GM12878 (cell line): ENCODE results near the gene HYDIN. TPM values are rescaled to one million over a fixed set of nuclear protein-coding genes. Genes with fewer than 3 reads are reported as not detected.

Experiments
- ATAC-seq: fragments of 200-7000 bp; cut with Tn5 transposase; 3 replicates; pipeline ENCODE4 v1.9.1; 2020; ENCODE audit warnings: mild to moderate bottlenecking, moderate library complexity
- BruUV-seq: library from RNA; stranded (reverse); fragments of 400-500 nt; replicated peaks from 2 replicates; lab custom pipeline; 2021; lab: Mats Ljungman, UMichigan
- CTCF ChIA-PET: fragments of 300-600 bp; sonication (Branson Sonifier 250); formaldehyde crosslinking; extraction: SDS; loops from one replicate; lab custom pipeline; 2021; ENCODE audit warnings: inconsistent platforms; lab: Yijun Ruan, JAX
- POLR2A ChIA-PET: fragments of 350-600 bp; formaldehyde crosslinking; extraction: SDS; loops from one replicate; lab custom pipeline; 2021; ENCODE audit warnings: inconsistent platforms; lab: Charles Lee
- RAD21 ChIA-PET: fragments of 300-600 bp; sonication (Branson Sonifier 250); formaldehyde crosslinking; loops from one replicate; lab custom pipeline; 2023; ENCODE audit warnings: antibody characterized with exemption; ENCODE audit not compliant: unreplicated experiment; lab: Charles Lee
- SMC1A ChIA-PET: fragments of 300-600 bp; sonication (Branson Sonifier 250); formaldehyde crosslinking; loops from one replicate; lab custom pipeline; 2023; ENCODE audit not compliant: unreplicated experiment, uncharacterized antibody; lab: Charles Lee
- DNase-seq: peaks from one replicate; pipeline ENCODE4 v3.0.0-alpha.2; 2011; ENCODE audit warnings: low read depth, low spot score
- FAIRE-seq: peaks from 3 replicates; lab custom pipeline; 2011; peaks lifted over from hg19 to GRCh38; lab: Jason Lieb, UNC
- H2AFZ ChIP-seq: 2 replicates; pipeline ENCODE4 v1.6.0; 2011; ENCODE audit warnings: low read depth, low read length, control low read depth; ENCODE audit not compliant: control insufficient read depth
- H3K27ac ChIP-seq: 2 replicates; pipeline ENCODE4 v1.5.1; 2011; ENCODE audit warnings: control low read depth; ENCODE audit not compliant: control insufficient read depth, insufficient read depth
- H3K27me3 ChIP-seq, 2 experiments: replicated peaks in 1 of 2; 2 replicates each; pipeline versions ENCODE4 v1.6.0 to v1.6.1; 2011; ENCODE audit warnings: low read length in 1 of 2; ENCODE audit not compliant: control insufficient read depth in 2 of 2, insufficient read depth in 2 of 2
- H3K36me3 ChIP-seq, 2 experiments: 2 replicates each; pipeline ENCODE4 v1.5.1; 2011; ENCODE audit warnings: low read length in 1 of 2; ENCODE audit not compliant: control insufficient read depth in 2 of 2, insufficient read depth in 2 of 2
- H3K4me1 ChIP-seq: 2 replicates; pipeline ENCODE4 v1.6.1; 2011; ENCODE audit warnings: mild to moderate bottlenecking, low read length, moderate library complexity, mixed read lengths; ENCODE audit not compliant: control insufficient read depth, insufficient read depth
- H3K4me2 ChIP-seq: 2 replicates; pipeline ENCODE4 v1.6.0; 2011; ENCODE audit warnings: control low read depth; ENCODE audit not compliant: control insufficient read depth, insufficient read depth
- H3K4me3 ChIP-seq: fragments of 200-600 bp; sonication (generic); 2 replicates; pipeline ENCODE4 v1.5.1; 2016
- H3K79me2 ChIP-seq: 2 replicates; pipeline ENCODE4 v1.6.0; 2011; ENCODE audit warnings: low read length; ENCODE audit not compliant: control insufficient read depth, insufficient read depth
- H3K9ac ChIP-seq: 2 replicates; pipeline ENCODE4 v1.8.0; 2011; ENCODE audit warnings: low read length, control low read depth, mixed read lengths; ENCODE audit not compliant: control insufficient read depth, insufficient read depth
- H3K9me3 ChIP-seq: replicated peaks from 3 replicates; pipeline ENCODE4 v1.5.1; 2011; ENCODE audit warnings: mild to moderate bottlenecking, low read length; ENCODE audit not compliant: control insufficient read depth, insufficient read depth
- H4K20me1 ChIP-seq: 2 replicates; pipeline ENCODE4 v1.6.0; 2011; ENCODE audit not compliant: control insufficient read depth, insufficient read depth
- CBX5 ChIP-seq: sonication (generic); IDR thresholded peaks from 2 replicates; pipeline ENCODE4 v1.6.1; 2016; ENCODE audit warnings: low read depth, moderate library complexity, mild to moderate bottlenecking, inconsistent platforms
- CREM ChIP-seq: IDR thresholded peaks from 2 replicates; pipeline ENCODE4 v1.6.1; 2014; ENCODE audit warnings: antibody characterized with exemption, low read depth
- CUX1 ChIP-seq: IDR thresholded peaks from 2 replicates; pipeline ENCODE4 v1.6.1; 2012; ENCODE audit warnings: improper control_type of control experiment, low read depth, low read length; ENCODE audit not compliant: insufficient replicate concordance
- DPF2 ChIP-seq: fragments of 450-650 bp; IDR thresholded peaks from 2 replicates; pipeline ENCODE4 v1.6.1; 2017; ENCODE audit warnings: mild to moderate bottlenecking
- FOXK2 ChIP-seq: fragments of 450-650 bp; IDR thresholded peaks from 2 replicates; pipeline ENCODE4 v1.6.1; 2017; ENCODE audit warnings: mild to moderate bottlenecking, moderate library complexity
- FOXM1 ChIP-seq: IDR thresholded peaks from 2 replicates; pipeline ENCODE4 v1.6.1; 2012; ENCODE audit warnings: low read depth, mild to moderate bottlenecking, inconsistent platforms, low read length, moderate library complexity
- MEF2A ChIP-seq: IDR thresholded peaks from 2 replicates; pipeline ENCODE4 v1.6.1; 2011; ENCODE audit warnings: low read depth, mild to moderate bottlenecking, low read length, moderate library complexity; ENCODE audit not compliant: insufficient read depth
- MXI1 ChIP-seq: fragments of 150-350 bp; IDR thresholded peaks from 2 replicates; pipeline ENCODE4 v1.6.1; 2011; ENCODE audit warnings: low read depth, mild to moderate bottlenecking, inconsistent platforms, low read length, improper control_type of control experiment
- MYC ChIP-seq: IDR thresholded peaks from 2 replicates; pipeline ENCODE4 v1.6.1; 2011; ENCODE audit warnings: mild to moderate bottlenecking, low read length, moderate library complexity, inconsistent platforms; ENCODE audit not compliant: insufficient read depth, insufficient replicate concordance, insufficient read length, severe bottlenecking
- NFIC ChIP-seq: IDR thresholded peaks from 2 replicates; pipeline ENCODE4 v1.6.1; 2012; ENCODE audit warnings: low read depth, mild to moderate bottlenecking, inconsistent platforms, low read length, moderate library complexity
- NR2F1 ChIP-seq: fragments of 450-650 bp; conservative IDR thresholded peaks from 2 replicates; pipeline ENCODE4 v1.6.1; 2017; ENCODE audit warnings: mild to moderate bottlenecking
- PAX8 ChIP-seq: fragments of 450-650 bp; IDR thresholded peaks from 2 replicates; pipeline ENCODE4 v1.6.1; 2017; ENCODE audit warnings: mild to moderate bottlenecking, moderate library complexity
- POU2F2 ChIP-seq: IDR thresholded peaks from 3 replicates; pipeline ENCODE4 v1.6.1; 2011; ENCODE audit warnings: low read depth, mild to moderate bottlenecking, low read length, borderline replicate concordance
- RFX5 ChIP-seq: IDR thresholded peaks from 2 replicates; pipeline ENCODE4 v1.6.1; 2011; ENCODE audit warnings: low read depth, low read length, improper control_type of control experiment
- SIX5 ChIP-seq: IDR thresholded peaks from 2 replicates; pipeline ENCODE4 v1.6.1; 2011; ENCODE audit warnings: mild to moderate bottlenecking, low read depth, low read length, moderate library complexity; ENCODE audit not compliant: severe bottlenecking
- SMAD1 ChIP-seq: fragments of 450-650 bp; IDR thresholded peaks from 2 replicates; pipeline ENCODE4 v1.6.1; 2018; ENCODE audit warnings: mild to moderate bottlenecking, low read depth; ENCODE audit not compliant: partially characterized antibody
- SREBF2 ChIP-seq: IDR thresholded peaks from 2 replicates; pipeline ENCODE4 v1.6.1; 2012; ENCODE audit warnings: mild to moderate bottlenecking, low read length
- TARDBP ChIP-seq: IDR thresholded peaks from 2 replicates; pipeline ENCODE4 v1.6.1; 2016; ENCODE audit warnings: borderline replicate concordance
- TCF12 ChIP-seq: IDR thresholded peaks from 2 replicates; pipeline ENCODE4 v1.6.1; 2011; ENCODE audit warnings: low read depth, mild to moderate bottlenecking, low read length
- ZNF24 ChIP-seq: fragments of 450-650 bp; IDR thresholded peaks from 2 replicates; pipeline ENCODE4 v1.6.1; 2017; ENCODE audit warnings: antibody characterized with exemption, mild to moderate bottlenecking
- WGBS: methylation state at CpG from one replicate; pipeline ENCODE4 v1.1.6; 2016; ENCODE audit warnings: low lambda C conversion rate; ENCODE audit not compliant: insufficient replicate concordance, insufficient coverage; ENCODE audit errors: missing lambda C conversion rate; 5-methylcytosine and 5-hydroxymethylcytosine counted together
- in situ Hi-C: fragments of 300-500 bp; cut with MboI; formaldehyde crosslinking; loops from 9 replicates; pipeline ENCODE4 v1.14.3; 2018; ENCODE audit warnings: mixed read lengths
- intact Hi-C: fragments of 100-400 bp; cut with micrococcal nuclease; formaldehyde crosslinking; loops from one replicate; pipeline ENCODE4 v1.14.2; 2022; ENCODE audit not compliant: unreplicated experiment
- polyA plus RNA-seq, 11 experiments: library from polyadenylated mRNA; depleted of rRNA in 4 of 11; unstranded in 6 of 11; stranded (reverse) in 5 of 11; fragments of >200 nt; fragmentation: Nextera tagmentation in 4 of 11; fragmentation: Illumina TruSeq in 1 of 11; extraction: Ambion mirVana in 4 of 11; extraction: Trizol in 1 of 11; gene quantifications; 1 replicate in 1 of 11; 2 replicates in 10 of 11; pipeline versions ENCODE4 v1.2.1 to v1.2.3, GENCODE V29; 2011 to 2016; ENCODE audit warnings: inconsistent platforms in 2 of 11, missing spikeins in 2 of 11, low read depth in 1 of 11
- total RNA-seq, 4 experiments: library from RNA; depleted of rRNA in 3 of 4; stranded (reverse); fragments of >200 nt in 3 of 4; fragmentation: Illumina TruSeq in 1 of 4; extraction: Trizol in 1 of 4; gene quantifications; 2 replicates each; pipeline versions ENCODE4 v1.2.1 to v1.2.3, GENCODE V29; 2013 to 2021

Gene HYDIN
- total and polyA plus RNA-seq, 10 of the 15 experiments (the other 5 are each of a cell fraction or from before 2014, with no cell fraction given) = 0.01 to 0.30 (median 0.10) TPM; not detected in 7

GRCh38 chr16:70790815-70791214, 439.7 kb downstream of the HYDIN start:
- ChIA-PET SMC1A (no interaction called here), CTCF (no interaction called here), POLR2A (no interaction called here), RAD21 (no interaction called here)
- in situ Hi-C loops (no loop called here), intact Hi-C loops (no loop called here)
- TF ChIP-seq POU2F2 = no peak
- no peak for TF ChIP-seq CUX1
- TF ChIP-seq MXI1 = no peak
- no peak for TF ChIP-seq SREBF2
- no peak for TF ChIP-seq MEF2A
- no peak for TF ChIP-seq PAX8
- no peak for TF ChIP-seq CREM
- TF ChIP-seq FOXK2 = no peak
- no peak for TF ChIP-seq ZNF24
- TF ChIP-seq DPF2 = no peak
- TF ChIP-seq NFIC = no peak
- no peak for TF ChIP-seq SMAD1
- TF ChIP-seq CBX5 = no peak
- TF ChIP-seq SIX5 = no peak
- TF ChIP-seq FOXM1 = no peak
- no peak for TF ChIP-seq TARDBP
- no peak for TF ChIP-seq NR2F1
- no peak for TF ChIP-seq TCF12
- TF ChIP-seq RFX5 = no peak
- TF ChIP-seq MYC = no peak
- Histone ChIP-seq H3K9me3 (no peaks in the 10 kb centered on the region), H2AFZ (no peak overlapping the region), H3K4me2 (no peak overlapping the region), H4K20me1 (no peaks in the 10 kb centered on the region), H3K4me1 (peaks cover 31% of the 10 kb centered on the region), H3K36me3 (peaks cover 5% of the 10 kb centered on the region in 2 experiments), H3K79me2 (peaks cover 33% of the 10 kb centered on the region), H3K27me3 (no peaks in the 10 kb centered on the region), H3K9ac (no peak overlapping the region), H3K27ac (no peak overlapping the region), H3K4me3 (no peak overlapping the region)
- WGBS = 96% methylated on average over 8 of the region's 8 CpGs
- no TSS peak for BruUV-seq
- DNase-seq = no peak
- FAIRE-seq = no peak
- ATAC-seq = no peak
